OCI-LY3 (cell line): Measurements from ENCODE around the gene SIK2.

Experiments used
- H2AFZ ChIP-seq: fragments of 200-600, 300-600 bp; shearing (Covaris generic); 2 replicates; pipeline ENCODE4 v1.6.0; 2014; ENCODE audit warnings: antibody characterized with exemption, low read depth, low read length
- H3K27ac ChIP-seq: fragments of 200-600, 300-600 bp; sonication (generic); 2 replicates; pipeline ENCODE4 v1.5.1; 2014; ENCODE audit warnings: mild to moderate bottlenecking, low read length, moderate library complexity, mixed read lengths
- H3K27me3 ChIP-seq: fragments of 200-600, 300-600 bp; sonication (generic); 2 replicates; pipeline ENCODE4 v1.6.1; 2014; ENCODE audit warnings: low read depth, low read length, mixed read lengths
- H3K36me3 ChIP-seq: fragments of 200-600, 300-600 bp; sonication (generic); replicated peaks from 2 replicates; pipeline ENCODE3; 2014; ENCODE audit warnings: low read depth, low read length, mixed read lengths
- H3K4me1 ChIP-seq: fragments of 300-600, 200-600 bp; sonication (generic); 2 replicates; pipeline ENCODE4 v1.6.1; 2014; ENCODE audit warnings: low read length, mixed read lengths
- H3K4me2 ChIP-seq: fragments of 200-600, 300-600 bp; sonication (generic); 2 replicates; pipeline ENCODE4 v1.6.1; 2014; ENCODE audit warnings: low read length, mixed read lengths
- H3K4me3 ChIP-seq: fragments of 300-600, 200-600 bp; sonication (generic); 2 replicates; pipeline ENCODE4 v1.5.1; 2014; ENCODE audit warnings: antibody characterized with exemption, mild to moderate bottlenecking, low read length, moderate library complexity
- H3K79me2 ChIP-seq: fragments of 300-600, 200-600 bp; shearing (Covaris generic); 2 replicates; pipeline ENCODE4 v1.6.1; 2014; ENCODE audit warnings: mild to moderate bottlenecking, low read length, mixed read lengths
- H3K9ac ChIP-seq: fragments of 300-600, 200-600 bp; shearing (Covaris generic); 2 replicates; pipeline ENCODE4 v1.6.0; 2014; ENCODE audit warnings: mild to moderate bottlenecking, low read length, moderate library complexity
- H3K9me3 ChIP-seq: fragments of 200-600, 300-600 bp; shearing (Covaris generic); 2 replicates; pipeline ENCODE4 v1.6.1; 2014; ENCODE audit warnings: low read length, mixed read lengths; ENCODE audit not compliant: insufficient read depth
- H4K20me1 ChIP-seq: fragments of 200-600, 300-600 bp; sonication (generic); 2 replicates; pipeline ENCODE4 v1.6.1; 2016; ENCODE audit warnings: low read length, mixed read lengths; ENCODE audit not compliant: insufficient read depth
- CTCF ChIP-seq: fragments of 200-600, 300-600 bp; sonication (generic); IDR thresholded peaks from 2 replicates; pipeline ENCODE4 v1.5.1; 2014; ENCODE audit warnings: antibody characterized with exemption, low read length, low read depth
- EZH2phosphoT487 ChIP-seq: fragments of 200-600 bp; shearing (Covaris generic); IDR thresholded peaks from 2 replicates; pipeline ENCODE4 v1.6.1; 2018; ENCODE audit warnings: antibody characterized with exemption, mixed run types, low read depth

Gene SIK2

GRCh38 chr11:111696556-111696955, 94.3 kb downstream of the SIK2 start:
- H3K9ac ChIP-seq, result no peak overlapping the region
- H3K27ac ChIP-seq, result no peak overlapping the region
- no peaks in the 10 kb centered on the region for H3K36me3 ChIP-seq
- TF ChIP-seq EZH2phosphoT487 (no peak), CTCF (no peak)
- H2AFZ ChIP-seq, result no peak overlapping the region
- no peaks in the 10 kb centered on the region for H3K9me3 ChIP-seq
- no peaks in the 10 kb centered on the region; the same call in 1 of the 2 replicates for H3K79me2 ChIP-seq
- no peak overlapping the region for H3K4me3 ChIP-seq
- no peak overlapping the region for H3K4me2 ChIP-seq
- peaks cover 7% of the 10 kb centered on the region; the same call in 1 of the 2 replicates for H3K4me1 ChIP-seq
- no peaks in the 10 kb centered on the region for H3K27me3 ChIP-seq
- H4K20me1 ChIP-seq, result peaks cover 7% of the 10 kb centered on the region

DNA sequence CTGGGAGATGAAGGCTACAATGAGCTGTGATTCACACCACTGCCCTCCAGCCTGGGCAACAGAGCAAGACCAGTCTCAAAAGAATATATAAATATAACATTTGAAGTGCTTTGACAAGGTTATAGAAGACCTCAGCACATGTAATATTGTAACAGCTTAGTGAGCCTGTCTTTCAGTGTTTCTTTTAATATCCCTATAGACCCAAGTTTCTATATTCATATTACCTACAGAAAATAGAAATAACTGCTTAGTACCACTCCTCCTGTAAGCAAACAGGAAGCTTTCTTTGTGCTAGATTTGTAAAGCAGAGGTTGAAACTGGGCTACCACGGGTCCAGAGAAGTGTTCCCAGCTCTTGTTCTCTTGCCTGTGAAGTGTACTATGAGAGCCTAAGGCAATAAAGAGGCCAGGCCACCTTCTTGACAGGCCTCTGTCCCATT, 95.7 kb downstream of the SIK2 start:
- Histone ChIP-seq H3K79me2 (no peaks in the 10 kb centered on the region; the same call in 1 of the 2 replicates), H3K36me3 (peaks cover 2% of the 10 kb centered on the region), H3K4me1 (peaks cover 7% of the 10 kb centered on the region; the same call in 1 of the 2 replicates), H4K20me1 (peaks cover 7% of the 10 kb centered on the region), H2AFZ (no peak overlapping the region), H3K4me2 (no peak overlapping the region), H3K27me3 (no peaks in the 10 kb centered on the region), H3K9me3 (no peaks in the 10 kb centered on the region), H3K9ac (no peak overlapping the region), H3K4me3 (no peak overlapping the region), H3K27ac (no peak overlapping the region)
- TF ChIP-seq CTCF (no peak), EZH2phosphoT487 (no peak)

DNA sequence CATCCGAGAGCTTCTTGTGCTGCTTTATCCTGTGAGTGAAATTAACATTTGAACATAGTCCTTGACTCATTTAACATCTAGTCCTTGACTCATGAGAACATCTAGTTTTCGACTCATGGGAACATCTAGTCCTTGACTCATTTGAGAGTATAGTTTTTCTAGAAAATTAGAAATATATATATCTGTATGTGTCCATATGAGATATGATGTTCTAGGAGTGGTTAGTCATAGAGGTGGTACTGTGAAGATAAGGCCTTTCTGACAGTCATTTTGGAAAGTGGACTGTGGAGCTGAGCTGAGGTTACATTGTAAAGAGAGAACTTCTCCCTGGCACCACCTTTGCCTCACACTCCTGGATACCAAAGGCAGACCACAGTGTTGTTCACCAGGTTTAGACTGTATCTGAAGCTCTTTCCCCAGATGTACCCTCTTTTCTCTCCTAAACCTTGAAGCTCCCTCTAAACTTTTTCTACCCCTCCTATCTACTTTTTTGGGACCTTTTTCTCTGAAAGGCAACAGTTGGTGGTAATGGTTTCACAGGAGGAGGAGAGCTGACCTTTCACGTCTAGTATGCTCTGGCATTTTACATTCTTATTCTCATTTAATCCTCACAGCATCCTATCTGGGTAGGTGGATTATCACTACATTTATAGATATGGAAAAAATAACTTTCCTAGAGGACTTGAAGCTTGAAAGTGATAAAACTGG, 96.8 kb downstream of the SIK2 start:
- Histone ChIP-seq H3K27ac (no peak overlapping the region), H2AFZ (no peak overlapping the region), H3K9ac (no peak overlapping the region), H3K9me3 (no peaks in the 10 kb centered on the region), H3K36me3 (peaks cover 12% of the 10 kb centered on the region), H4K20me1 (peaks cover 7% of the 10 kb centered on the region), H3K4me2 (no peak overlapping the region), H3K4me1 (peaks cover 5% of the 10 kb centered on the region; the same call in 1 of the 2 replicates), H3K79me2 (no peaks in the 10 kb centered on the region; the same call in 1 of the 2 replicates), H3K27me3 (no peaks in the 10 kb centered on the region), H3K4me3 (no peak overlapping the region)
- TF ChIP-seq CTCF, result no peak

DNA sequence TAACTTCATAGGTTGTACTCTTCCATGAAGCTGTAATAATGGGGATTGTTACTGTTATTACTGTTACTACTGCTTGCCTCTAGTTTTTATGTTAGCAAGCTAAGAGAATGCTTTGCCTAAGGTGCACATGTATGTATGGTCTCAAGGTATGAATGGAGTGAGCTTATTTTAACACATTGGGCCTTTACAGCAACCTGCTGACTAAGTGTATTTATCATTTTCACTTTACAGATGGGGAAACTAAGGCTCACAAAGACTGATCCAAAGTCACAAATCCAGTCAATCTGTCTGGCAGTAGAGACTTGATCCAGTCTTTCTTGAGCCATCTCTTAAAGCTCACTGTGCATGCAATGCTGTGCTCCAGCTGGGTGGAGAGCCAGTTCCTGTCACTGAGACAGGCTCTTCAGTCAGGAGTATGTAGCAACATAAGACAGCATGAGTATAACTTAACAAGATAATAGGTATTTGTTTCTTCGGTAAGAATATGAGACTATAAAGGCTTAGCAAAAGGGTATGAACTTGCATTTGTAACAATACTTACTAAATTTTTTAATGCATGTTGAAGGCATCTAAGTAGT, 97.4 kb downstream of the SIK2 start:
- Histone ChIP-seq H3K4me3 (no peak overlapping the region), H3K79me2 (no peaks in the 10 kb centered on the region; the same call in 1 of the 2 replicates), H3K4me1 (peaks cover 4% of the 10 kb centered on the region; the same call in 1 of the 2 replicates), H3K9ac (no peak overlapping the region), H2AFZ (no peak overlapping the region), H4K20me1 (peaks cover 7% of the 10 kb centered on the region), H3K9me3 (no peaks in the 10 kb centered on the region), H3K27me3 (no peaks in the 10 kb centered on the region), H3K27ac (no peak overlapping the region), H3K4me2 (no peak overlapping the region), H3K36me3 (peaks cover 17% of the 10 kb centered on the region)
- TF ChIP-seq CTCF (no peak), EZH2phosphoT487 (no peak)
